GM18526 (cell line): ENCODE results near the gene CENPL.

Experiments
- POLR2A ChIP-seq: IDR thresholded peaks from 3 replicates; pipeline ENCODE4 v1.6.1; 2011; ENCODE audit not compliant: insufficient read length; ENCODE audit errors: extremely low read depth

CENPL gene

GRCh38 chr1:173863224-173864161 lies 38.8 kb upstream of the CENPL start:
- TF ChIP-seq POLR2A, result no peak

GRCh38 chr1:173862769-173863223 lies 38.1 kb upstream of the CENPL start:
- TF ChIP-seq POLR2A, result no peak

- TF ChIP-seq POLR2A, result peak; percentile 45
These were observed 37.1 kb upstream of the CENPL start for GRCh38 chr1:173861731-173862145.

- no peak for TF ChIP-seq POLR2A
These were observed 35.4 kb upstream of the CENPL start for GRCh38 chr1:173860065-173860464.

- TF ChIP-seq POLR2A, result no peak
These were observed 32.8 kb upstream of the CENPL start for GRCh38 chr1:173857363-173857917.

- no peak for TF ChIP-seq POLR2A
These were observed 32.2 kb upstream of the CENPL start for GRCh38 chr1:173856903-173857302.

- no peak for TF ChIP-seq POLR2A
These were observed 31.3 kb upstream of the CENPL start for GRCh38 chr1:173856014-173856413.

GRCh38 chr1:173853074-173853473 lies 28.4 kb upstream of the CENPL start:
- TF ChIP-seq POLR2A, result no peak

- TF ChIP-seq POLR2A, result no peak
These were observed 27.4 kb upstream of the CENPL start for GRCh38 chr1:173852105-173852504.

GRCh38 chr1:173832748-173833147 lies 8.1 kb upstream of the CENPL start:
- TF ChIP-seq POLR2A, result no peak

GRCh38 chr1:173827611-173828010 lies 2.9 kb upstream of the CENPL start:
- no peak for TF ChIP-seq POLR2A

GRCh38 chr1:173823781-173824314 lies 835 bp downstream of the CENPL start:
- TF ChIP-seq POLR2A, result no peak

- no peak for TF ChIP-seq POLR2A
These were observed 3.0 kb downstream of the CENPL start for GRCh38 chr1:173821680-173822079.

GRCh38 chr1:173818459-173818858 lies 6.2 kb downstream of the CENPL start:
- TF ChIP-seq POLR2A, result no peak

GRCh38 chr1:173802961-173803360 lies 21.7 kb downstream of the CENPL start:
- TF ChIP-seq POLR2A, result no peak

- TF ChIP-seq POLR2A, result no peak
These were observed 26.6 kb downstream of the CENPL start for GRCh38 chr1:173798078-173798477.
